GM21619 (cell line): Measurements from ENCODE around the gene SOHLH1.

ENCODE experiments used
- ATAC-seq: cut with Tn5 transposase; IDR thresholded peaks from one replicate; pipeline ENCODE4 v1.9.1; 2021; ENCODE audit not compliant: unreplicated experiment

SOHLH1 gene

DNA sequence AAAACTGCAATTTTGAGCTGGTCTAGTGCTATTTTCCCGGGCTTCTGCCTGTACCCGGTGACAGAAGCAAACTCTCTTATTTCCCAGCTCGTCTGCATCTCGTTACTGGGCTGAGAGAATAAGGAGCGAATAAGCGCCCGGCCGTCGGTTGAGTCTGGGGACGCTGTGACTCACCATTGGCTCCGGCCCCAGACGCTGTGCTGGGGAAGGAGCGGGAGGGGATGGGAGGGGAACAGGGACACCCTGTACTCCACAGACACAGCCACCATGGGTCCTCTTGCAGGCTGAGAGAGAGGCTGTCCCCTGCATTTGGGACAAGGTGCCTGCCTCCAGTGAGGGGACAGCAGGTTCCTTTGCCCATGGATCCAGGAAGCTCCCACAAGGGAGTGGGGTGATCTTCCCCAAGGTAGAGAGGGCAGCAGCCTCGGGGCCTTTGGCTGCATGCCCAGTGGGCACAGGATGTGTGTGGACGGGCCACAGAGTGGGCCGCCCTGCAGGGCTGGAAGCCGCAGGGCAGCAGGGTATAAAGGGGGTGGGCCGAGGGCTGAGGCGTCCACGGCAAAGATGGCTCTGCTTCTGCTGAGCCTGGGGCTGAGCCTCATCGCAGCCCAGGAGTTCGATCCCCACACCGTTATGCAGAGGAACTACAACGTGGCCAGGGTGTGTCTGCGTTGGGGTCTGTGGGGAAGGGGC is 36.4 kb downstream of the SOHLH1 start, which contains the start of gene LCN9:
Gene LCN9 (plus strand): TSS at position 552 of the 693 bp plus-strand sequence. CDS start 13 bp downstream, at position 565.
- ATAC-seq = no peak

DNA sequence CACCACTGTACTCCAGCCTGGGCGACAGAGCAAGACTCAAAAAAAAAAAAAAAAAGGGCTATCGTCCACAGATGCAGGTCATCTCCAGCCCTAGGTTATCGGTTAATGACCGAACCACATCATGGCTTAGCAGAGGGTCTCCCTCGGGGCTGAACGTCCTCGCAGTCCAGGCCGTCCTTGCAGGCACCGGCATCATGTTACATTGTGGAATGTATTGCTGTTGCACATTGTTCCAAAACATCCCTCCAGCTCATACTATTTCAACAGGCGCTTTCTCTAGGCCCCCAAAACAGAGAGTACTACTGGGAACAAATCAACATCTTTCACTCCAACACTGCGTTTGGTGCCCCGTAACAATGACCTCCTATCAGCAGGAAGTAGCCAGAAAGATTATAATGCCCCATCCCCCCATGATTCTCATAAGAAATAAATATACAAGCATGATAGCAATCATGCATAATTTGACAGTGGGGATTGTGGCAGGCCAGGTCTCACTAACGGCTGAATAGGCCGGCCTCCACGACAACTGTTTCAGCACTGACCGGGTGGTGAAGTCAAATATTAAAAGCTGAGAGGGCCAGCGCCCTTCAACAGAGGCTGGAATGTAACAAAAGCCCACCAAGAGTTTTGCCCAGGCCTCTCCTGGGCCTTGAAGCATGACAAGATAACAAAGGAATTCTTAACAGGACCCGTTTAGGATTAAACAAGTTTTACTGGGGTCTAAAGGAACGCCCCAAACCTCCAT is 37.3 kb downstream of the SOHLH1 start:
- ATAC-seq = no peak

DNA sequence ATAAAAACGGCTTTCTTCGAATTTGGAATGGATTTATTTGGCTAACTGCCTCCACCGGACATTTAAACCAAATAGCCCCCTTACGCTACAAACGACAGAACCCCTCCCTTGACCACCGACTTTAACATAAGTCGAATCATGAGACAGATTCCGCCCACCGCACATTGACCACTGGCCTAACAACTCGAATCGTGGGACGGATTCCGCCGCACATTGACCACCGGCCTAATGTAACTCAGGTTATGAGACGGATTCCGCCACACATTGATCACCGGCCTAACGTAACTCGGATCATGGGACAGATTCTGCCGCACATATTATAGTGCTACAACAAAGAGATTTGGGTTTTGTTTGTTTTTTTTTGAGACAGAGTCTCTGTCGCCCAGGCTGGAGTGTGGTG is 38.9 kb downstream of the SOHLH1 start:
- ATAC-seq = no peak

DNA sequence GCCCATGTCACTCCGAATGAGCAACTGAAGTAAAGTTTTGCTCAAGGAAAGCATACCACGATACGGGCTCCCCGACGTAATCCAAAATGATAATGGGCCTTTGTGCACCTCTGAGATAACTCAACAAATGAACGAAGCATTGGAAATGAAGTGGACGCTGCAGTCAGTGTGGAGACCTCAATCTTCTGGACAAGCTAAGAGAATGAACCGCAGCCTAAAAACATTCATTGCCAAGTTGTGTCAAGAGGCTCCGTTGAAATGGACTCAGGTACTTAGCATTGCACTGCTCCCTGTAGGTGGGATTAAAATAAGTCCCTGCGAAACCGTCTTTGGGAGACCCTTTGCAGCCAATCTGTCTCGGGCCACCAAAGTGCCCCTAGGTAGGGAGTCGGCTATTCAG is 40.0 kb downstream of the SOHLH1 start:
- ATAC-seq = no peak

DNA sequence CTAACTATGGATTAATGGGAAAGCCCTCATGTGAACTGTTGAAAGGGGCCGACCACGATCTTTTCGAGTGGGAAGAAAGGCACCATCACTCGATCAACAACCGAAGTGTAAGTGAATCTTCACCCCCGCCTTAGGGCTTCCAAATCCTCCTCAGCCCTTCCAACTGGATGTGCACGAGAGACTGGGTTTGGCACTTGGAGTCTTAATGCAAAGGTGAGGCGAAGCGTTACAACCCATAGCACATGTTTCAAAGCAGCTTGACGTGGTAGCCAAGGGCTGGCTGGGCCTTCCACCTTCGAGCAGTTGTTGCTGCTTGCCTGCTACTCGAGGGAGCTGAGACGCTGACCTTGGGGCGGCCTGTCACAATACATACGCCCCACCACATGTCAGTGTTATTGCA is 41.9 kb downstream of the SOHLH1 start:
- ATAC-seq = no peak

DNA sequence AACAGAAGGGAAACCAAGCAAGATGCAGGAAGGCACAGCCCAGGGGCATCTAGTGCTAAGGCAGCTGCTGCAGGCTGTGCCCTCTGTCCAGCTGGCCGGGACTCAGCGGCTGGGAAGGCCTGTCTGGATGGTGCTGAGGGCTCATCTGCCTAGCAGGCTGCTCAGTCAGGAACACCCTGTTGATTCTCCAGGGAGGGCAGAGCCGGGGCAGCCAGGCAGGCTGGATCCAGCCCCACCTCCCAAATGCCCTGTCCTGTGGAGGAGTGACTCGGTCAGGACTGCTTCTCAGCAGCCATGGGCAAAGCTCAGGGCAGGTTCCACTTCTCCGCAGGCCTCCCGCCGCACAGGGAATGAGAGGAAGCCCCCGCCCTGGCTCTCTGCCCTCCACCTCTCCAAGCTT is 44.0 kb downstream of the SOHLH1 start:
- no peak for ATAC-seq

DNA sequence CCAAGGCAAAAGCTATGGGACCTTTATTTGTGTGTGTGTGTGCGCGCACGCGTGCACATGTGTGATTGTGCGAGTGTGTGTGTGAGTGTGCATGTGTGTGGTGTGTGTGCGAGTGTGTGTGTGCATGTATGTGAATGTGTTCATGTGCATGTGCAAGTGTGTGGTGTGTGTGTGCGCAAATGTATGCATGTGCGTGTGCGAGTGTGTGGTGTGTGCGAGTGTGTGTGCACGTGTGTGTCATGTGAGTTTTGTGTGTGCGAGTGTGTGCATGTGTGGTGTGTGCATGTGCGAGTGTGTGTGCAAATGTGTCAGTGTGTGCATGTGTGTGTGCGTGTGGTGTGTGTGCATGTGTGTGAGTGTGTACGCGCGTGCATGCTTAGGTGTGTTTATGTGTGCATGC is 48.9 kb downstream of the SOHLH1 start:
- no peak for ATAC-seq

DNA sequence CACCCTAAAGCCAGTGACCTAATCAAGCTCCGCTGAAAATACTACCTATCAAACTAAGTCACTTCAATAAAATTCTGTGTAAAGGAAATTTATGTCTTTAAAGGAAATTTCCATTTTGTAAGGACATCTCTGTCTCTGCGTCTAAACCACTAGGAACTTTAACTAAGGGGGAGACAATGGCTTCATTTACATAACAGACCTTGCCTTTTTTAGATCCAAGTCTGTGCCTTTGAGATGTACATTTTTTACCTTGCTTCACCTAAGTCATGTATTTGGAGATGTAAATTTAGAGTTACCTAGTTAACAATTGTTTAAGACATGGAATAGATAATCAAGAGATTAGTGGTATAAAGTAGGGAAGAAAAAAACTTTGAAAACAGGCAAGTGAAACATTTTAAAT is 49.8 kb downstream of the SOHLH1 start:
- ATAC-seq = no peak

DNA sequence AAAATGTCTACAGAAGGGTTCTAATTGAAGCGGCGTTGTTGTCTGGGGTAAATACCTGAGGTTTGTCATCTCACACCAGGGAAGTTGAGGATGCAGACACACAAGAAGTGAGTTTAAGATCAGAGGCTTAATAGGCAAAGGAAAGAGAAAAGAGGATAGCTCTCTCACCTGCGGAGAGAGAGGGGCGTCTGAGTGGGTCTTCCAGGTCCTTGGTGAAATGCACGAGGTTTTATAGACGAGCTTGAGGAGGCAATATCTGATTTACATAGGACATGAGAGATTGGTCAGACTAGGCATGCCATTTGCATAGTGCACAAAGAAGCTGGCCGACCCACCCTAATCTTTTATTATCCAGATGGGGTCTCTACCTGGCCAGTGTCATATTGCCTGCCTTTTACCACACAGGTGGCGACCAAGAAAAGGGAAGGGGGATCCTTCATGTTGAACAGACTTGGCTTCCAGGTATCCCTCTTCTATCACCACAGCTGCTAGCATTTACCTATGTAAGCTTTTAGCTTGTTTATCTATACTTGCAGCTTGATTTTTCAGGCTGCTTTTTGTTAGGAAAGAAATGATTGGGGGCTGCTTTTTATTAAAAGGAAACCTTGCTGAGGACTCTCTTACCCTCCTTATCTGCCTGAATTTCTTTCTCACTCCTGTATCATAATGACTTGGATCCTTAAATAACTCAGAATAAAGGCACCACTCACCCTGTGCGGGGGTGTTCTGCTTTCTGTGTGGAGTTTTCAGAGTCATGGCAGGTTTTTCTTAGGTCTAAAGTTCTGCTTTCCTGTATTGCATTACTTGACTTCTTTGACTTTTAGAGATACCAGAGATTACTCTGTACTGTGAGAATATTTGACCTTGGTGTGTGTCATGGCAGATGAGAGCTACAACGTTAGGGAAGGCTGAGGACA is 50.5 kb downstream of the SOHLH1 start:
- ATAC-seq = no peak

DNA sequence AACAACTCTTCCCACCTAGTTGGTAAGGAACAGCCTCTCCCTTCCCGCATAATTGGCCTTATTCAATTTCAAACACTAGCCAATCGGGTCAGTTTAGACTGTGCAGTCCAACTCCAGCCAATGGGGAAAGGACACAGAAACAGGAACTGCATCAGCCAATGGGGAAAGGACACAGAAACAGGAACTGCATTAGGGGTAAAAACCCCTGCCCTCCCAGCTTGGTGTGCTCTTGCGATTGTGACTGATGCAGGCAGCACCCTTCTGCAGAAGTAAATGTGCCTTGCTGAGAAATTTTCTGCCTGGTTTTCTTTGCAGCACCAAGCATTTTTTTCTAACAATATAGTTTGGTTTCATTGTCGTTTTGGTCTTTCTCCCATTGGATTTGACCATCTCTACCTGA is 51.4 kb downstream of the SOHLH1 start:
- ATAC-seq = no peak

DNA sequence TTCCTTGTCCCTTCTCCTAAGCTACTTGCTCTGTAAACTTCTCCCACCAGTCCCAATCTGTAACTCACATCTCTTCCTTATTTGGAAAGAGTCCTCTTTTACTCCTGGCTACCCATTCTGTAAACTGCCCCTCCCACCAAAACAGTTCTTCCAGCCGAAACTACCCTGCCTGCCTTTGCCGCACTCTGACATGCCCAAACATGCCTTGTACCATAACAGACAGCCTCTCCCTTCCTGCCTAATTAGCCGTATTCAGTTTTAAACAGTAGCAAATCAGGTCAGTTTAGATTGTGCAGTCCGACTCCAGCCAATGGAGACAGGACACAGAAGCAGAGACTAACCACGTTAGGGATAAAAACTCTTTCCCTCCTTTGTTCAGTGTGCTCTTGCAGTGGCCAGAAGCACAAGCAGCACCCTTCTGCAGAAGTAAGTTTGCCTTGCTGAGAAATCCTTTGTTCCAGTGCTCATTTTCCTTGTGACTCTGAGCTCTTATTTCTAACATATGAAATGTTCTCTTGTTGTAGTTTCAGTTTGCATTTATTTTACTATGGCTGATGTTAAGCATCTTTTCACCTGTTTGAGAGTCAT is 54.6 kb downstream of the SOHLH1 start:
- no peak for ATAC-seq
